ENCODE results near the gene CDH13.

DNA sequence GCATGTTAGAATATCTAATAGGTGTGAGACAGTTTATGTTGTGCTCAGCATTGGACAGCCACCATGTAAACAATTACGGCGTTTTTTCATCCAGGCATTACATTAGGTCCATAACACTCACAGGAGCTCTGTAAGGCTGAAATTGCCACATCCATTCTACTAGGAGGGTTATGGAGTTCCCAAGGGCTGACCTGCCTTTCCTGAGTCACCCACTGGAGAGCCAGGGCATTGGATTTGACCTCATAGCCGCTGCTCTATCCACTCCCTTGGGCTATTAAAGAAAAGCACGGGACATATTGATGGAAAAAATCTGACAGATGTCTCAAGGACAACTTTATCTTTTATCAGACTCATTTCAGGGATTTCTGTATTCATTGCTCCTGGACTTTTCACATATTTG is 874.7 kb downstream of the CDH13 start:
- TF ChIP-seq, protein P1, sequence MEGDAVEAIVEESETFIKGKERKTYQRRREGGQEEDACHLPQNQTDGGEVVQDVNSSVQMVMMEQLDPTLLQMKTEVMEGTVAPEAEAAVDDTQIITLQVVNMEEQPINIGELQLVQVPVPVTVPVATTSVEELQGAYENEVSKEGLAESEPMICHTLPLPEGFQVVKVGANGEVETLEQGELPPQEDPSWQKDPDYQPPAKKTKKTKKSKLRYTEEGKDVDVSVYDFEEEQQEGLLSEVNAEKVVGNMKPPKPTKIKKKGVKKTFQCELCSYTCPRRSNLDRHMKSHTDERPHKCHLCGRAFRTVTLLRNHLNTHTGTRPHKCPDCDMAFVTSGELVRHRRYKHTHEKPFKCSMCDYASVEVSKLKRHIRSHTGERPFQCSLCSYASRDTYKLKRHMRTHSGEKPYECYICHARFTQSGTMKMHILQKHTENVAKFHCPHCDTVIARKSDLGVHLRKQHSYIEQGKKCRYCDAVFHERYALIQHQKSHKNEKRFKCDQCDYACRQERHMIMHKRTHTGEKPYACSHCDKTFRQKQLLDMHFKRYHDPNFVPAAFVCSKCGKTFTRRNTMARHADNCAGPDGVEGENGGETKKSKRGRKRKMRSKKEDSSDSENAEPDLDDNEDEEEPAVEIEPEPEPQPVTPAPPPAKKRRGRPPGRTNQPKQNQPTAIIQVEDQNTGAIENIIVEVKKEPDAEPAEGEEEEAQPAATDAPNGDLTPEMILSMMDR (IDR thresholded peaks at IDR 0.05), result no peak
- no peak for TF ChIP-seq POLR2A (IDR thresholded peaks at IDR 0.05)

Data from adrenal gland (tissue), 5 donors.